GM18505 (cell line): ENCODE data around the gene STK36.

ENCODE experiments used
- ATAC-seq: cut with Tn5 transposase; IDR thresholded peaks from one replicate; pipeline ENCODE4 v1.9.1; 2021; ENCODE audit not compliant: unreplicated experiment
- POLR2A ChIP-seq: IDR thresholded peaks from 4 replicates; pipeline ENCODE4 v1.6.1; 2011; ENCODE audit warnings: borderline replicate concordance; ENCODE audit not compliant: insufficient read depth, insufficient read length; ENCODE audit errors: extremely low read depth

Gene STK36

DNA sequence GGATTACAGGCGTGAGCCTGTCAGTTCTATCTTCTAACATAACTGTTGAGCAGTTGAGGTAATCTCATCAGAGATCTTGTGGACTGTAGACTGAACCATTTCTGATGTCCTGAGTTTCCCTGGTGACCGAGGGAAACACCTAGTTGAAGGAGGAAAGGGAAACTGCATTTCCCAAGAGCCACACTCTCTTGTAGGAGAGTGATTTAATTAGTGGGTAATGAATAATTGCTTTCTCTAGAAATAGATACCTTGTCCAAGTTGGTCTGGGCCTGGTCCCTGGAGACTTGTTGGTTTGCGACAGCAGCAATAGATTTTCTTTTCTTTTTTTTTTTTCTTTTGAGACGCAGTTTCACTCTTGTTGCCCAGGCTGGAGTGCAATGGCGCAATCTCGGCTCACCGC is 46.2 kb downstream of the STK36 start:
- TF ChIP-seq POLR2A = no peak
- ATAC-seq = no peak

DNA sequence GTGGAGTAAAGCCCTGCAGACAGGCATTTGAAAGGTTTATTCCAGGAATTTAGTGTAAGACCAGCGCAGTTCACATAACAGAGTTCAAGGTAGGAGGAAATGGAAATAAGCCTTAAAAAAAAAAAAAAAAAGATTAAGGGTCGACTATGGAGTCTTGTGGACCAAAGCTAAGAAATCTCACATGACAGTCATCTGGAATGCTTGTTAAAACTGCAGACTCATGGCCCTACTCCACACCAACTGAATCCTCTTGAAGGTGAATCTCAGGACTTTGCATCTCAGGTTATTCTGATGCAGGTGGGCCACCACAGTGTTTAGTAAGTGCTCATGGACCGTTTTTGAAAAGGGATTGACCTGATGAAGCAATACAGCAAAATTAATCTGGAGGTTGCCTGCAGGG is 47.6 kb downstream of the STK36 start:
- no peak for TF ChIP-seq POLR2A
- no peak for ATAC-seq

DNA sequence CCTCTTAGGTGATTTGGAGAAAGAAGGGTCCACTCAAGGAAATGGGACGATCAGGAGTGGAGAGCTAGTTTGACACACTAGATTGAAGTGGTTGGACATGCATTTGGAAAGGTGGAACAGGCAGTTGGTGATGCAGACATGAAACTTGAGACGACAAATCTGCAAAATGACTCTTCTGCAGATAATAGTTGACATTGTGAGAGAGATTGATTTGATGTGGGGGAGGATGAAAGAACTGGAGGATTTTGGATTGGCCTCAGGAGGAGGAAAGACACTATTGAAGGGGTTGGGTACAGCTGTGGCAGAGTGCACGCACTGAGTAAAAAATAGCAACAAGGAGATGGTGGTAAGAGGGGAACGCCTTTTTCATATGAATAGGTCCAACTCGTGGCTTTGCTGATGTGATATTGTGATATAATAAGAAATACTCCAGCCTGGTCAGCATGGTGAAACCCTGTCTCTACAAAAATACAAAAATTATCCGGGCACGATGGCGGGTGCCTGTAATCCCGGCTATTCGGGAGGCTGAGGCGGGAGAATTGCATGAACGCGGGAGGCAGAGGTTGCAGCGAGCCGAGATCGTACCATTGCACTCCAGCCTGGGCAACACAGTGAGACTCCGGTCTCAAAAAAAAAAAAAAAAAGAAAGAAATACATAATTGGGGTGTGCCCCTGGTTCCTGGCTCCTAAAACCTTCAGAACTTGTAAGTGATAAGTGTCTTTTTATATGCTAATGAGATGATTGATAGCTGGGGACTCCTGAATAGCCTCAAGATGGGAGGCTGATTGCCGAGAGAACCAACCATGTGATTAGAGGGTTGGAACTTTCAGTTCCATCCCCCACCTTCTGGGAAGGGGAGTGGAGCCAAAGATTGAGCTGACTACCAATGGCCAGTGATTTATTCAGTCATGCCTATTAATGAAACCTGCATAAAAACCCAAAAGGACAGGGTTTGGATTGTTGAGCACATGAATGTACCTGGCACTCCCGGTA is 48.5 kb downstream of the STK36 start:
- no peak for TF ChIP-seq POLR2A
- no peak for ATAC-seq

- no peak for ATAC-seq
Measured at GRCh38 chr2:218721488-218721887, 49.6 kb downstream of the STK36 start.

GRCh38 chr2:218721934-218722333 is 50.0 kb downstream of the STK36 start:
- no peak for TF ChIP-seq POLR2A
- no peak for ATAC-seq

More at GRCh38 chr2:218721488-218721887, 49.6 kb downstream of the STK36 start:
- no peak for TF ChIP-seq POLR2A

DNA sequence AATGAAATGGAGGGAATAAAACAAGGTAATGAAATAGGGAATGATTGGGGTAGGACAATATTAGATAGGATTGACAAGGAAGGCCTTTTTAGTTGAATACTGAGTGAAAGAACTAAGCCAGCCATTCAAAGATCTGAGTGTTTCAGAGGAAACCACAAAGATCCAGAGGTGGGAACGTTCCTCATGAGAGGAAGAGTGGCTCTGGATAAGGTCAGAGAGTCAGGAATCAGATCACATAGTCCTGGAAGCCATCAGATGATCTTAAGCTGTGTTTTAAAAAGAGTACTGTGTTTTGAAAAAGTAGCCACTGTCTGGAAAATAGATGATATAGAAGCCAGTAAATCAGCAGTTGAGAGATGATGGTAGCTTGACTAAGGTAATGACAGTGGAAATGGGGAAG is 50.5 kb downstream of the STK36 start:
- ATAC-seq = no peak
- no peak for TF ChIP-seq POLR2A

- TF ChIP-seq POLR2A = no peak
- ATAC-seq = no peak
Measured at GRCh38 chr2:218722876-218723785, 51.2 kb downstream of the STK36 start.

DNA sequence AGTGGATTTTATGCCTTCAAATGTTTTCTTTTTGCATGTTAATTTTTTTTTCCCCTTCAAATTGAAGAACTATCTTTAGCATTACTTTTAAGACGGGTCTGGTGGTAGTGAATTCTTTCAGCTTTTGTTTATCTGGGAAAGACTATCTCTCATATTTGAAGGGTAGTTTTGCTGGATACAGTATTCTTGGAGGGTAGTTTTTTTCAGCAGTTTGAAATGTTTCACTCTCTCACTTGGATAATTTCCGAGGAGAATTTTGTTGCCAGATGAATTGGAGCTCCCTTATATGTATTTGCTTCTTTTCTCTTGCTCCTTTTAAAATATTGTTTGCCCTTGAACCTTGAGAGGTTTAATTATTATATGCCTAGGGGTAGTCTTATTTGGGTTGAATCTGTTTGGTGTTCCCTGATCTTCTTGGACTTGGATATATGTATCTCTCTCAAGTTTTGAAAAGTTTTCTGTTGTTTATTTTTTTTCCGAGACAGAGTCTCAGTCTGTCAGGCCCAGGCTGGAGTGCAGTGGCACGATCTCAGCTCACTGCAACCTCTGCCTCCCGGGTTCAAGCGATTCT is 54.2 kb downstream of the STK36 start:
- TF ChIP-seq POLR2A = no peak
- no peak for ATAC-seq

- TF ChIP-seq POLR2A = no peak
- no peak for ATAC-seq
Measured at GRCh38 chr2:218727502-218728165, 55.7 kb downstream of the STK36 start.

DNA sequence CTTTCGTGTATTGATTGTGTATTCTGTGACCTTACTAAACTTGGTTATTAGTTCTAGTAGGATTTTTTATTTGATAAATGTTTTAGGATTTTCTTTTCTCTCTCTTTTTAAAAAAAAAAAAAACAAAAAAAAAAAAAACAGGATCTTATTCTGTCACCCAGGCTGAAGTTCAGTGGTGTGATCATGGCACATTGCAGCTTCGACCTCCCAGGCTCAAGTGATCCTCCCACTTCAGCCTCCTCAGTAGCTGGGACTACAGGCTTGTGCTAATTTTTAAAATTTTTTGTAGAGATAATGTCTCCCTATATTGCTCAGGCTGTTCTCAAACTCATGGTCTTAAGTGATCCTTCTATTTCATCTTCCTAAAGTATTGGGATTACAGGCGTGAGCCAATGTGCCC is 57.8 kb downstream of the STK36 start:
- TF ChIP-seq POLR2A = no peak
- no peak for ATAC-seq

DNA sequence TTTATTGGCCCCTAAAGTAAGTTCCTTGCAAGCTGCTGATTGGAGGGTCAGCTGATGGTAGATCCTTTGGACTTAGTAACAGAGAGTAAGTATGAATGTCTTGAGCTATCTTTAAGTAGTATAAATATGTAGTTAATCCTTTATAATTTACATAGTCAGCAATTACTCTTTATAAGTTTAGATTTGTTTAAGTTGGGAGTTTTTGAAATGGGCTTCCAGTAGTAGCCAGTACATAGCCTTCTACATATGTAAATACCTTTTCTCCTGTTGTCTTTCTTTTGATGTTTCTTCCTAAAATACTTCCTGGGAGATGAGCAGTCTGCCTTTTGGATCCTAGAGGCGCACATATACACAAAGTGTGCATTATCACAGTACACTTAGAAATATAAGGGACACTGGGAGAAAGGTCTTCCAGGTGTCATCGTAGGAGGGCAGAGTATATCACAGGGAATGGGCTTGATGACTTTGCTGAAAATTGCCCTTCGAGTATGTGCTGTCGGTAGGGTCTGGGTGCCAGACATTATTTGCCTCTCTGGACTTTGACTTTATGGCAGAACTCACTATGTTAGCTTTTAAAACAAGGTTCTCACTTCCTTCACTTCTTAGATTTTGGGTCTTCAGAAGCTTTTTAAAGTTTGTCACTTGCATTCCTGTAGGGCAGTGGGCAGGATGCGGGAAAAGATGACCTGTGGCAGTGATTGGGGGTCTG is 60.3 kb downstream of the STK36 start:
- ATAC-seq = no peak
- no peak for TF ChIP-seq POLR2A

DNA sequence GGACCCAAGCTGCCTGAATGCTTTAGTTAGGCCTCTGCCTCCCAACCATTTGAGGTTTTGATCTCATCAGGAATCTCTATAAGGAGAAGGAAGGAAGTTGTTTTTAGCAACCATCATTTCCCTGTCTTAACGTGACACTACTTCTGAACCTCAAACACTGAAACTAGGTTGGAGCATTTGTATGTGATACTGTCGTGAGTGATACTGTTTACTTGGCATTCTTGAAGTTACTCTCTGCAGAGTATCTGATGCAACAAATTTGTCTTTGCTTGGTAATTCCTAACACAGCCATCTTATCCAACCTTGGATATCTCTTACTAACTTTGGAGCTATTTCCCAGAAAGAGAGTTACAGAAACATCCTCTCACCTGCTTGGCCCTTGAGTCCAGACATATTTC is 60.9 kb downstream of the STK36 start:
- no peak for ATAC-seq
- TF ChIP-seq POLR2A = no peak
